Airway epithelial cell (primary cell): ENCODE data around the gene KLF8. TPM values are rescaled to one million over a fixed set of nuclear protein-coding genes. Genes with fewer than 3 reads are reported as not detected.

Source experiments
- total RNA-seq: library from RNA; depleted of rRNA; stranded (reverse); fragments of >200 nt; gene quantifications from 2 replicates; pipeline ENCODE4 v1.2.3, GENCODE V29; 2015

The KLF8 gene
- total RNA-seq = 6.8 and 7.2 TPM in 2 replicates

DNA sequence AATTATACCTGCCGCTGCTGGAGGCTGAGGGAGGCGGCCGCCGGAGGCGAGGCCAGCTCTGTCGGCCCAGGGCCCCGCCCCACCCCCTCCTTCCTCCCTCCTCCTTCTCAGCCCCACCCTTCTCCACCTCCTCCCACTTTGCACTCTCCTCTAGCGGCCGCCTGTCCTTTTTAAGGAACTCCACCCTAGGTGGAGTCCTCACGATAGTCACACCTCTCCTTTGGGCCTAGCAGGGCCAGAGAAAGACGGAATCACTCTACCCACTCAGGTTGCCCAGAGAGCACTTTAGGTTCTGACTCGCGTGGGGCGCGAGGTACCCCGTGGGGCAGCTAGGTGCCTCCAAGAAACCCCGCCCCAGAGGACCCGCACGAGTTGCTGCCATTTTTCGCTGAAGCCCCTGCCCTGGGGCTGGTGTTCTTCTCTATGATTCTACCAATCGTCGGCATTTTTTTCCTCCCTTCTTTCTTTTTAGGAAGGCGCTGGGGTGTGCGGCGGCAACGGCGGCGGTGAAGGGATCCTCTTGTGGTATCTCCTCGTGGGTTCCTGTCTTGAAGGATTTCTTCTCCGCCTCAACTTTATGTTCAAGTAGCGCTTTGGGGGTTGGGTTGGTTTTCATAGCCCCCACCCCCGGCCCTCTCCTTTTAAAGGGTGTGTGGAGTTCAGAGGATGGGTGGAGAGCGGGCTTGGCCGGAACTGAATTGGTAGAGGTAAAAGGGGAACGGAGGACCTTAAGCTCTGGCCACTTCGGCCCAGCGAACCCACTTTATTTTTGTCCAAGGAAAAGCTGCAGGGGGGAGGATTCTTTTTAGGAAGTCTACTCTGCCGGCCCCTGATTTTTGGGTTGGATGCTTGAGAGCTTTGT lies at the start of gene KLF8:
Gene KLF8 (plus strand): TSS at position 136 of the 862 bp plus-strand sequence. CDS start 979 bp downstream, outside the sequence.

